Skeletal muscle tissue (tissue), 4 donors: ENCODE results near the gene NME9. TPM values are rescaled to one million over a fixed set of nuclear protein-coding genes. Genes with fewer than 3 reads are reported as not detected.

Source experiments
- H3K27ac ChIP-seq: one replicate; pipeline ENCODE4 v1.7.0; 2013; ENCODE audit warnings: mild to moderate bottlenecking, low read depth, low read length, inconsistent platforms
- H3K27me3 ChIP-seq, 3 donors: one replicate each; pipeline ENCODE4 v1.7.0; 2013; ENCODE audit warnings: low read length in 3 of 3; ENCODE audit not compliant: control insufficient read depth in 3 of 3, insufficient read depth in 3 of 3
- H3K36me3 ChIP-seq, 3 donors: one replicate each; pipeline ENCODE4 v1.7.0; 2013; ENCODE audit warnings: low read length in 3 of 3; ENCODE audit not compliant: control insufficient read depth in 3 of 3, insufficient read depth in 3 of 3
- H3K4me1 ChIP-seq, 3 donors: one replicate each; pipeline ENCODE4 v1.7.0; 2013; ENCODE audit warnings: low read length in 3 of 3, mild to moderate bottlenecking in 3 of 3; ENCODE audit not compliant: control insufficient read depth in 3 of 3, insufficient read depth in 3 of 3
- H3K4me3 ChIP-seq, 3 donors: one replicate each; pipeline ENCODE4 v1.7.0; 2013; ENCODE audit warnings: low read length in 3 of 3
- H3K9ac ChIP-seq, 3 donors: one replicate each; pipeline ENCODE4 v1.7.0; 2013; ENCODE audit warnings: low read length in 3 of 3, mild to moderate bottlenecking in 3 of 3, moderate library complexity in 2 of 3, low read depth in 1 of 3
- H3K9me3 ChIP-seq, 3 donors: one replicate each; pipeline ENCODE4 v1.7.0; 2013; ENCODE audit warnings: low read length in 3 of 3; ENCODE audit not compliant: control insufficient read depth in 3 of 3
- total RNA-seq: library from RNA; depleted of rRNA; stranded (reverse); fragments of >200 nt; gene quantifications from one replicate; pipeline ENCODE4 v1.2.3, GENCODE V29; 2014
- donor health status: Osteomylitis.

NME9 gene
- total RNA-seq, 1 donor from 2014 or later = not detected

- Histone ChIP-seq H3K9me3 (no peaks in the 10 kb centered on the region), H3K9ac (no peak overlapping the region), H3K36me3 (peaks cover 0 to 13% (median 10%) of the 10 kb centered on the region in 3 donors), H3K27me3 (no peaks in the 10 kb centered on the region), H3K4me1 (peaks cover 64 to 83% (median 68%) of the 10 kb centered on the region in 3 donors), H3K27ac (no peak overlapping the region), H3K4me3 (no peak overlapping the region)
Measured at GRCh38 chr3:138355071-138355470, 25.4 kb upstream of the NME9 start.

- Histone ChIP-seq H3K9ac (peak overlapping the region in 1 of 3 donors; percentile 28), H3K4me1 (peaks cover 63 to 82% (median 68%) of the 10 kb centered on the region in 3 donors), H3K4me3 (no peak overlapping the region), H3K9me3 (no peaks in the 10 kb centered on the region), H3K36me3 (peaks cover 0 to 13% (median 10%) of the 10 kb centered on the region in 3 donors), H3K27me3 (no peaks in the 10 kb centered on the region), H3K27ac (no peak overlapping the region)
Measured at GRCh38 chr3:138354376-138354775, 24.7 kb upstream of the NME9 start.

GRCh38 chr3:138351916-138352550, 22.4 kb upstream of the NME9 start:
- H3K36me3 ChIP-seq = peaks cover 0 to 13% (median 10%) of the 10 kb centered on the region in 3 donors
- no peaks in the 10 kb centered on the region for H3K9me3 ChIP-seq
- H3K27ac ChIP-seq = peak overlapping the region; percentile 93
- no peaks in the 10 kb centered on the region for H3K27me3 ChIP-seq
- H3K4me1 ChIP-seq = peaks cover 48 to 71% (median 50%) of the 10 kb centered on the region in 3 donors
- no peak overlapping the region for H3K9ac ChIP-seq
- no peak overlapping the region for H3K4me3 ChIP-seq

GRCh38 chr3:138351151-138351550, 21.5 kb upstream of the NME9 start:
- Histone ChIP-seq H3K9ac (peak overlapping the region in 2 of 3 donors; percentile 9 to 33), H3K4me3 (peak overlapping the region in 2 of 3 donors; percentile 29 to 89), H3K27ac (peak overlapping the region; percentile 93)

GRCh38 chr3:138349926-138350665, 20.4 kb upstream of the NME9 start:
- no peaks in the 10 kb centered on the region for H3K27me3 ChIP-seq
- H3K27ac ChIP-seq = peak overlapping the region; percentile 93
- H3K9ac ChIP-seq = peak overlapping the region; percentile 95
- peaks cover 39 to 54% (median 43%) of the 10 kb centered on the region in 3 donors for H3K4me1 ChIP-seq
- peak overlapping the region; percentile 88 to 94 (median 89) for H3K4me3 ChIP-seq
- peaks cover 0 to 5% (median under 1%) of the 10 kb centered on the region in 3 donors for H3K36me3 ChIP-seq
- H3K9me3 ChIP-seq = no peaks in the 10 kb centered on the region

More at GRCh38 chr3:138351151-138351550, 21.5 kb upstream of the NME9 start:
- Histone ChIP-seq H3K27me3 (no peaks in the 10 kb centered on the region), H3K36me3 (peaks cover 0 to 11% (median 10%) of the 10 kb centered on the region in 3 donors), H3K4me1 (peaks cover 42 to 63% (median 46%) of the 10 kb centered on the region in 3 donors), H3K9me3 (no peaks in the 10 kb centered on the region)

GRCh38 chr3:138348754-138349739, 19.4 kb upstream of the NME9 start:
- peaks cover 39 to 53% (median 40%) of the 10 kb centered on the region in 3 donors for H3K4me1 ChIP-seq
- H3K27ac ChIP-seq = peak overlapping the region; percentile 93

GRCh38 chr3:138347960-138348753, 18.5 kb upstream of the NME9 start, which contains the start of gene MRAS:
Gene MRAS, plus strand, starts transcription at chr3:138348579. Its CDS starts 24,305 bp downstream, at chr3:138372884.
- Histone ChIP-seq H3K36me3 (peaks cover 0 to 1% (median 0%) of the 10 kb centered on the region in 3 donors), H3K27me3 (no peaks in the 10 kb centered on the region), H3K4me1 (peaks cover 35 to 45% (median 39%) of the 10 kb centered on the region in 3 donors), H3K27ac (peak within 1 kb of the TSS; percentile 93), H3K9ac (peak within 1 kb of the TSS; percentile 95), H3K9me3 (no peaks in the 10 kb centered on the region), H3K4me3 (peak within 1 kb of the TSS; percentile 88 to 94 (median 89))

More at GRCh38 chr3:138348754-138349739, 19.4 kb upstream of the NME9 start:
- Histone ChIP-seq H3K9me3 (no peaks in the 10 kb centered on the region), H3K27me3 (no peaks in the 10 kb centered on the region), H3K4me3 (peak overlapping the region; percentile 88 to 94 (median 89)), H3K9ac (peak overlapping the region; percentile 95), H3K36me3 (peaks cover 0 to 4% (median 0%) of the 10 kb centered on the region in 3 donors)

GRCh38 chr3:138344754-138345153, 15.1 kb upstream of the NME9 start:
- Histone ChIP-seq H3K4me1 (peaks cover 6 to 14% (median 7%) of the 10 kb centered on the region in 3 donors), H3K4me3 (no peak overlapping the region), H3K36me3 (no peaks in the 10 kb centered on the region), H3K27ac (no peak overlapping the region), H3K9me3 (no peaks in the 10 kb centered on the region), H3K9ac (no peak overlapping the region), H3K27me3 (no peaks in the 10 kb centered on the region)

- H3K9ac ChIP-seq = no peak overlapping the region
- no peak overlapping the region for H3K27ac ChIP-seq
Measured at GRCh38 chr3:138340511-138340910, 10.9 kb upstream of the NME9 start.

More at GRCh38 chr3:138340511-138340910, 10.9 kb upstream of the NME9 start:
- Histone ChIP-seq H3K4me3 (no peak overlapping the region), H3K27me3 (no peaks in the 10 kb centered on the region), H3K36me3 (no peaks in the 10 kb centered on the region), H3K4me1 (peaks cover 8 to 18% (median 14%) of the 10 kb centered on the region in 3 donors), H3K9me3 (no peaks in the 10 kb centered on the region)
